Effector CD4-positive, alpha-beta T cell (primary cell): ENCODE results near the gene CENPB.

Experiments used
- DNase-seq: peaks from one replicate; pipeline ENCODE4 v3.0.0-alpha.2; 2020

Gene CENPB

DNA sequence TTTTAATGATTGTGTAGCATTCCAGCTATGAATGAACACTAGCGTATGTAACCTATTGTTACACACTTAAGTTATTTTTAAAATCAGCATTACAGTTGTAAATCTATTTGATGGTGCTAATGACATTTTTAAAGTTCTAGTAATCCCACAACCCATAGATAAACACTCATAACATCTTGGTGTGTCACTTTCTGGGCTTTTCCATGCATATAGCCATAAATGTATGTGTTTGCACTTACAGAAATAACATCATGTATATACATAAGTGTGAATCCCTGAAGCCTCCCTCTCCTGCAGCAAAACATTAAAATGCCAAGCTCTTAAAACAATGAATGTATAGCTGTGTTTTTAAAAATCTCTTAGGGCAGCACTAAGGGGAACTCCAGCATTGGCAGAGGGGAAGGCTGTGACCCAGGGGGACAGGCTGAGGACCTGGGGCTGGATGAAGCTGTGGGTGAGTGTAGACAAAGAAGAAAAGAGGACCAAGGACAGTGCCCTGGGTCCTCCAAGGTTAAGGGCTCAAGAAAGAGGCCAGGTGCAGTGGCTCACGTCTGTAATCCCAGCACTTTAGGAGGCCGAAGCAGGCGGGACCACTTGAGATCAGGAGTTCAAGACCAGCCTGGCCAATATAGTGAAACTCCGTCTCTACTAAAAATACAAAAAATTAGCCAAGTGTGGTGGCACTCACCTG lies 929 bp upstream of the CENPB start:
- no peak for DNase-seq

DNA sequence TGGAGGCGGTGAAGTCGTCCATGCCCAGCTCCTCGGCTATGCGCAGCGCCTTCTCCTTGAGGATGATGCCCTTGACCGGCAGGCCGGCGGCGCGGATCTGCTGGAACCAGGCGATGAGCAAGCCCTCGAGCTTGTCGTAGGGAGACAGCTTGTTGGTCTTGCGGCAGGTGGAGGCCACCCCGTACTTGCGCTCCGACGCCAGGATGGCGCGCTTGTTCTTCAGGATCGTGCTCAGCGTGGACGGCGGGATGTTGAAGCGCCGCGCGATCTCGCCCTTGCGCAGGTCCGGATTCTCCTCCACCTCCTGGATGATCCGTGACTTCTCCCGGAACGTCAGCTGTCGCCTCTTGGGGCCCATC lies 435 bp downstream of the CENPB start:
- peak; percentile 36 for DNase-seq

DNA sequence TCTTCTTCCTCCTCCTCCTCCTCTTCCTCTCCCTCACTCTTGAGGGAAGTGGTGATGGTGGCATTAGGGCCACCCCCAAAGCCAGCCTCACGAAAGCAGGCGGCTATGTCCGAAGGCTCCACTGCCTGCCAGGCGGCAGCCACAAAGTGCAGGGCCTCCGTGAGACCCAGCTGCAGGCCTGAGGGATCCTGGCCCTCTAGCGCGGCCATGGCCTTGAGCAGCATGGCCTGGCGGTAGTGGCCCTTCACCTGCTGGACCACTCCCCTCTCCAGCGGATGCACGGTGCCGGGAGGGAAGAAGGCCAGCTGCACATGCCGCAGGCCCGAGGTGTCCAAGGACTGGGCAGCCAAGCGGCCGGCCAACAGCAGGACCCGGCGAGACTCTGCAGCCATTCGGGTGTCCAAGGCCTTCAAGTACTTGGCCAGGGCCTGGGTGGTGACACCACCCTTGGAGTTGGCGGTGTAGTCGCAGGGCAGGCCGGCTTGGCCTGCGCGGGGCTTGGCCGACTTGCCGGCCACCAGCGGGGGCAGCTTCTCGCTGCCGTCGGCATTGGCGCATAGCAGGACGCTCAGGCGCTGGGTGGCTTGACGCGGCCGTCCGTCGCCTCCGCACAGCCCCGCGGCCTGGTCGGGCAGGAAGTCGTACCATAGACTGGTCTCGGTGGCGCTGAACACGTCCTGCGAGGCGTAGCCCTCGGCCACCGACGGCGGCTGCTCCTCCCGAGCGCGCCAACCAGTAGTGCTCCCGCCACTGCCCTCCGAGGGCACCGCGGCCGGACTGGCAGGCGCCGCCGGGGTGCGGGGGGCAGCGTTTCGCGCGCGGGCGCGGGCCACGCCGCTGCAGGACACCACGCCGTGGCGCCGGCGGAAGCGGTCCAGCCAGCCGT lies 1.1 kb downstream of the CENPB start:
- DNase-seq, result no peak

- no peak for DNase-seq
Observed at GRCh38 chr20:3784863-3785239, 1.7 kb downstream of the CENPB start.

DNA sequence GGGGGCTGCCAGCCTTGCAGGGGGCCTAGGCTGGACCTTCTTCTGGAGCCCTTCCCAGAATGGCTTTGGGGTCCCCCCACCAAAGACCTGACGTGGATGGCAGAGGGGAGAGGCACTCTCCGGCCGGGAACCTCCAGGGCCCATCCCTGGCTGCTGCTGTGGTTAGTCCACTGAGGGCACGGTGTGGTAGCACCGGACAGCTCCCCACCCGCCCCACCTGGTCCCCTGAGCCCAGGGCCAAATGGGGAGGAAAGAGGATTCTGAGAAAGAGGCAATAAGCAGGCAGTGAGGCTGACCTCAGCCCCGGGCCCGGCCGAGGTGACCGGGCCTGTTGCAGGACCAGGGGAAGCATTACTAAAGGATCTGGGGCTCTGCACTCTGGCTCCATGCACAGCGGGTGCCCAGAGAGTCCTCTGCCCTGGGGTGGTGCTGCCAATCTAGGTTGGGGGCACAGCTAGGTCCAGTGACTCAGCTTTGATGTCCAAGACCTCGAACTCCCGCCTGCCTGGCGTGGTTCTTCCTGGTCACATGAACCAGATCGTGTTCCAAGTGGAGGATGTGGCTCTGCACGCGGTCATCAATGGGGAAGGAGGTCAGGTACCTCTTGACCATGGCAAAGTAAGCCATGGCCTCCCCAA lies 2.2 kb downstream of the CENPB start:
- DNase-seq, result no peak

DNA sequence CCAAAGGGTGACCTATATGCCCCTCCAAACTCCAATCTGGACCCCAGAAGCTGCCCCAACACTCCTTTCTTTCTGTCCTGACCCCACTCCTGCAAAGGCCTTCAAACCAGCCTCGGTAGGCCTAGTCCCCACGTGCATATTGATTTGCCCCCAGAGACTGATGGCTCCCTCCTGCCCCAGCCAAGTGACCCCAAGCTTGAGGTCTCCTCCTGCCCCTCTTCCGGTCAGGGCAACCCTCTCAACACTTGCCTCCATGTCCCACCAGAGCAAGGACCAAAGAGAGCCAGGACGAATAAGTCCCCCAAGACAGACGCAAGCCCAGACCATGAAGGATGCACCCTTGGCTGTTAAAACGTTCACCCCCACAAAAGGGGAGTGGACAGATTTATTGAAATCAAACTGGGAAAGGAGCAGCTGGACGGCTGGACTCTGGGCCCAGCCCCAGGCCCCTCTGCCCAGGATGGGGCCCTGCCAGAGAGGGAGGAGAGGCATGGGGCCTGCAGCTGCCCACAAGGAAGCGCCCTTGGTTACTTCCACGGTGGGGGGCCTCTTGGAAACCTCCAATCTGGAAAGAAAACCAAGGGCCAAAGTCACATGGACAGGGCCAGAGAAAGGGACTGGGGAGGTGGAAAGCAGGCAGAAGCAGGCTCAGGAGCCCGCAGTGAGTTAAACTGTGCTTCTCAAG lies 2.9 kb downstream of the CENPB start:
- DNase-seq, result no peak

- no peak for DNase-seq
Observed at GRCh38 chr20:3783068-3783489, 3.5 kb downstream of the CENPB start.

DNA sequence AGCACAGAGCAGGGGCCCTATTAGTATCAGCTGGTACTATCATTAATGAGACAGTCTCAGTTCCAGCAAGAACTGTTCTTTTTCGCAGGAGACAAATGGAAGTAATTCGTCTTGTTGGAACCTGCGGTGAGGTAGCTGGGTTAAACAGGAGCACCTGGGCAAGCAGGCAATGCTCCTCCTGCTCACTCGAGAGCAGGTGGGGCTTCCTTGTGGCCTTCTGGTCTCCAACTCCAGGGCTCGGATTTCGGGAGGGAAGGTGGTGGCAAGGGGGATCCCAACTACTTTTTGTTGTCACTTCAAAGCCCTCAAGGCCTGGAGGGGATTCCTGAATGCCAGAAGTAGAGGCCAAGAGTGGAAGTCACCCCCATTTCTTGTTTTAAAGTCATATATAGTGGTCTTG lies 3.9 kb downstream of the CENPB start:
- DNase-seq, result no peak

DNA sequence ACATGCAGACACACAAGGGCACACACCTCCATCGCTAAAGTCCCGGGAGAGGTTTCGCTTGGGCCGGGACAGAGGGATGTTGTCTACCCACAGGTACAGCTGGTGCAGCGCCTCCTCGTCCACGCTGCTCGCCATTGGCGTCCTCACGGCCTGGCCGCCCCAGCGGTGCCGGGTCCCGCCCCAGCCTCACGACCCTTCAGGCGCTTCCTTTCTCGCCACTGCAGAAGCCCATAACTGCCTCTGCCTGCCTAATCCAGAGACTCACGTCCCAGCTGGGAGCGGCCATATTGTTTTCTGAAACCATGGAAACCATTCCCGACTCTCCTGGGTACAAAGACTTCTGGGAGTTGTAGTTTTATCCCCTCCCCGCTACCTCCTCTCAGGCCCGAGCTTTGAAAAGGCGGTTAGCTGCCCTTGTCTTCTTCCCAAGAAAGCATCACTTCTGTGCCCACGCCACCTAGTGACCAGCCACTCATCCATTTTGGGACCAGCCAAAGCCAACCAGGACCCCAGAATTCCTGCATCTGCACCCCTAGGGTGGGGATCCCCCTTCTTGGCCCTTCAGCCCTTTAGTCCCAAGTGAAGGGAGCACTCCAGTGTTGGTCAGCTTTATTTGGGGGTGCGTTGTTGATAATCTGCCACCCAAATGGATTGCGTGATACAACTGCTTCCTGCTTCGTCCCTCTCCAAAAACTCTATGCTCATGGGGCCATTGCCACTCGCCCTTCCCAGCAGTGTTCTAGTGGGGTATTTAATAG lies 5.2 kb downstream of the CENPB start, which contains the start of gene SPEF1:
Gene SPEF1 (minus strand): TSS at position 296 of the 758 bp plus-strand sequence. CDS start 161 bp downstream, at position 135.
- DNase-seq, result peak; percentile 20

- DNase-seq, result no peak
Observed at GRCh38 chr20:3778976-3779375, 7.6 kb downstream of the CENPB start.

GRCh38 chr20:3777716-3778629 lies 8.6 kb downstream of the CENPB start:
- DNase-seq, result peak; percentile 23

- DNase-seq, result no peak
Observed at GRCh38 chr20:3777381-3777715, 9.2 kb downstream of the CENPB start.

DNA sequence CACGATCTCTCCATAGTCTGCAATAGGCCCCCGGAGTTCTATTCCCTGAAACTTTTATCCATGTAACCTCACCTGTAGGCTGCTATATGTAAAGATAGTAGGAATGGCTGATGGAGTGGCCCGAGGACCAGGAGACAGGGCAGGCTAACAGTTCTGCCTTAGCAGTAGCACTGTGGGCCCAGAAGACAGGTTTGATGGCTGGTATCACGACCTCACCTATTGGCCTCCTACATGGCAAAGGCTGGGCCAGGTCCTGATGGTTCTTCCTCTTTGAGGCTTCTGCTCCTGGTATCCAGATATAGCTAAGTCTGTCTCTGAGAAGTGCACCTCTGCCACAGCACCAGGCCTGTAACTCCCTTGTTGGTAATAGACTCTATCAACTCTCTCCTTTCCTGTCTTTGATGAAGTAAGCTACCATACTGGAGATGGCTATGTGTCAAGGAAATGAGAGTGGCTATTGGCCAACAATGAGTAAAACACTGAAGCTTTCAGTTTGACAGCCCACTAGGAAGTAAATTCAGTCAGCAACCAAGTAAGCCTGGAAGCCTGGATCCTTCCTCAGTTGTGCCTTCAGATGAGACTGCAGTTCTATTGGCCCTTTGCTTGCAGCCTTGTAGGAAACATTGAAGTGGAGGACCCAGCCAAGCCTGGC lies 11.0 kb downstream of the CENPB start:
- no peak for DNase-seq

DNA sequence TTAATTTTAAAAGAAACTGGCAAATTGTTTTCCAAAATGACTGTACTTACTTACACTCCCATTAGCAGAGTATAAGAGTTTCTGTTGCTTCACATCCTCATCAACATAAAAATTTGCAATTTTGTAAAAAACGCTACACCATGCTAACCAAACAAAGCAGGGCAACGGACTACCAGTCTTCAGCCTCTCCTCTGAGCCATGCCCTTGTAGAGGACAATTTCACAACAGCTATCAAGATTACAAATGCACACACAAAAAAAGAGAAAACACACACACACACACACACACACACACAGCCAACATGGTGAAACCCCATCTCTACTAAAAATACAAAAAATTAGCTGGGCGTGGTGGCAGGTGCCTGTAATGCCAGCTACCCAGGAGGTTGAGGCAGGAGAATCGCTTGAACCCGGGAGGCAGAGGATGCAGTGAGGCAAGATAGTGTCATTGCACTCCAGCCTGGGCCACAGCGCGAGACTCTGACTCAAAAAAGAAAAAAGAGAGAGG lies 14.9 kb downstream of the CENPB start:
- DNase-seq, result no peak

GRCh38 chr20:3768342-3769130 lies 18.0 kb downstream of the CENPB start:
- DNase-seq, result peak; percentile 86

DNA sequence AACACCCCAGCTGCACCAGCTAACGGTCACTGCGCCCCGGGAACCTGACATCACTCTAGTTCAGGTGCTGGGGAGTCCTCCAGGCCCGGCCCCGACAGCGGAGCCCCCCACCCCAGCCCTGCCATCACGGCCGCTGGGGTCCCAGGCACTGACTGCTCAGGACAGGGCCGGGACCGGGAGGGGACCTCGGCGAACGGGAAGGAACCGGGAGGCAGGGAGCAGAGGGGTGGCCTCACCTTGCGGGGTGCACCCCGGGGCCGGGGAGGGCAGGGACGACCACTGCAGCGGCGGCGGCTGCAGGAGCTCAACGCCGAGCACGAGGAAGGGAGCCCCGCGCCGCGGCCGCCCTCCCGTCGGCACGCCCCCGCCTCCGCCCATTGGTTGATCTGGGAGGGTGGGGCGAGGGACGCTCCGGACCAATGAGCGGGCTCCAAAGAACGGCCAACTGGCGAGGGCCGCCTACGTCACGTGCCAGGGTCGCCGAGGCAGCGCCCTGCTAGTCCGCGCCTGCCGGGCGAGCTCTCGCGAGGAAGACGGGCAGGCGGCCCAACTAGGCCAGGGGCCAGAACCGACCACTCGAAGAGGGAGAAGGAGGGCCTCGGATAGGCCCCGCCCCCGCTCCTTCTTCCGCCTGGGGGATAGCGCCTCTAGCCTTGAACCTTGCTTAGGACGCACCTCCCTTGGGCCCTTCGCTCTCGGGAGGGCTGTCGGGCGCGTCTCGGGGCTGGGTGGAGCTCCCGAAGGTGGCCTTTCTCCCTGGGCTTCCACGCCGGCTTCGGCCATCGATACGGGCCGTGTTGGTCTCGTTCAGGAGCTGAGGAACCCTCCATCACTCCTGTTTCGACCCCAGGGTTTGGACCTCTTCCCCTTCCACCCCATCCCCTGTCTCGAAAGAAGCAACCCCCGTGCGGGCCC lies 18.9 kb downstream of the CENPB start, which contains the start of gene ADISSP:
Gene ADISSP (minus strand): TSS at position 327 of the 915 bp plus-strand sequence. CDS start 7,653 bp downstream, outside the sequence.
- peak; percentile 96 for DNase-seq

- no peak for DNase-seq
Observed at GRCh38 chr20:3767110-3767426, 19.5 kb downstream of the CENPB start.

DNA sequence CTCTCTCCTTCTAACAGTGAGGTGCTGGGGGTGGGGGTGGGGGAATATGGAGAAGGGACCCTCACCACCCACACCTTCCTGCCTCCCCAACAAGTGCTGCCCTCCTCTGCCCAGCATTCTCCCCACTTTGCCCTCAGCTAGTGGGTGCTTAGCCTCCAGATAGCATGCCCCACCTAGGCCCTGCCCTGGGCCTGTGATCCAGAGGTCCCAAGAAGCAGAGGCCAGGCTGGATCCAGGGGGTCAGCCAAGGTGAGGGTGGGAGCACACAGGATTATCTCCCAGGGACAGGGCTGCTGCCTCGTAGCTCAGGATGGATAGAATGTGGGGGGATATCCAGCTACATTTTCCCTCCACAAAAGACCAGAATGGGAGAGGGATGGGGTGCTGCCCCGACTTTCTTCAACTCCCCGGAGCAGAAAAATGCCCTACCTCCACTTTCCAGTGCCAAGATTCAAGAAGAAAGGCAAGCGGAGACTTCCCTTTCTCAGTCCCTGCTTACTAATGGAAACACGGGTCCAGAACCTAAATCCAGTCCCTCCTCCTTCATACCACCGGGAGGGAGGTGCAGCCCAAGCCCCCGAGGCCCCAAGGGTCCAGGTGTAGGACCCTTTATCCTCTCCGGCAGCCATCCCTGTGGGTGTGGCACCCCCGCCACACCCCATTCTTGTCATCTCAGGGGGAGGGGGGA lies 20.0 kb downstream of the CENPB start:
- no peak for DNase-seq
